ENCODE measurements around the gene RAD51B. TPM values are rescaled to one million over a fixed set of nuclear protein-coding genes. Genes with fewer than 3 reads are reported as not detected.

Gene RAD51B
- total RNA-seq, 4 donors from 2014 or later, result 8.9 to 30.3 (median 10.4) TPM

DNA sequence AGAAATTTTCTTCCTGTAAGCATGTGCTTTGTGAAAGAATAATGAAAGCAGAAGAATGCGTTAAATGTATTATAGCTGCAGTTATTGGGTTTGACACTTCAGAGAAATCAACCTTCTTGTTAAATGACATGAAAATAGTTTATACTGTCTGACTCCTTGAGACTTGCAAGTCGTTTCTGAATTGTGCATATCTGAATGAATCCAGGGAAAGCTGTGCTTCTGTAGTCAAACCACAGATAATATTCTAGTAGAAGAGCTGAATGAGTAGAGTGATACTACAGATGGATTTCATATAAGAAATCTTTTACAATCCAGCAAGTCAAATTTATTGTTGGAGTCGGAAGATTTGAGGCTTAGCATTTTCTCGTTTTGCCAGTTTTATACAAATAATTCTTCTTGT, 343.3 kb downstream of the RAD51B start:
- TF ChIP-seq, protein P1, sequence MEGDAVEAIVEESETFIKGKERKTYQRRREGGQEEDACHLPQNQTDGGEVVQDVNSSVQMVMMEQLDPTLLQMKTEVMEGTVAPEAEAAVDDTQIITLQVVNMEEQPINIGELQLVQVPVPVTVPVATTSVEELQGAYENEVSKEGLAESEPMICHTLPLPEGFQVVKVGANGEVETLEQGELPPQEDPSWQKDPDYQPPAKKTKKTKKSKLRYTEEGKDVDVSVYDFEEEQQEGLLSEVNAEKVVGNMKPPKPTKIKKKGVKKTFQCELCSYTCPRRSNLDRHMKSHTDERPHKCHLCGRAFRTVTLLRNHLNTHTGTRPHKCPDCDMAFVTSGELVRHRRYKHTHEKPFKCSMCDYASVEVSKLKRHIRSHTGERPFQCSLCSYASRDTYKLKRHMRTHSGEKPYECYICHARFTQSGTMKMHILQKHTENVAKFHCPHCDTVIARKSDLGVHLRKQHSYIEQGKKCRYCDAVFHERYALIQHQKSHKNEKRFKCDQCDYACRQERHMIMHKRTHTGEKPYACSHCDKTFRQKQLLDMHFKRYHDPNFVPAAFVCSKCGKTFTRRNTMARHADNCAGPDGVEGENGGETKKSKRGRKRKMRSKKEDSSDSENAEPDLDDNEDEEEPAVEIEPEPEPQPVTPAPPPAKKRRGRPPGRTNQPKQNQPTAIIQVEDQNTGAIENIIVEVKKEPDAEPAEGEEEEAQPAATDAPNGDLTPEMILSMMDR (IDR thresholded peaks at IDR 0.05), result no peak
- no peak for DNase-seq (ENCODE audit: low spot score)
- no peak for ATAC-seq (ENCODE audit: low FRiP score)

DNA sequence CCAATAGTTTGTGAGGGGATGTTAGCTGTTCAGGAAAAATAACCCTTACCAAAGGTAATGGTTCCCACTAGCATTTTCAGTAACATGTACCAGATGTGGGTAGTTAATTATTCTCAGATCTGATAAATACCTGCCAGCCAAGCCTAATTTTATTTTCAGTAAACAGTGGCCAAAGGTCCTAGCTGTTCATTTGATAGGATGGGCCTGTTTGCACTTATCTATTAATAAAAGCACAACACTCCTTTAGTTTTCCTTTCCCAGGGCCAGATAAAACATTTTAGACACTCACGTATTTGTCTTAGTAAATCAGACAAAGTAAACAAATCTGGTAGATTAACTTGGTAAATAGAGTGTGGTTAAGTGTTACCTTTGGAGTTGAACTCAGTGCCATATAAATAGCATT, 345.1 kb downstream of the RAD51B start:
- TF ChIP-seq, protein P1 (IDR thresholded peaks at IDR 0.05), result no peak
- ATAC-seq (ENCODE audit: low FRiP score) (no peak), DNase-seq (ENCODE audit: low spot score) (no peak)

DNA sequence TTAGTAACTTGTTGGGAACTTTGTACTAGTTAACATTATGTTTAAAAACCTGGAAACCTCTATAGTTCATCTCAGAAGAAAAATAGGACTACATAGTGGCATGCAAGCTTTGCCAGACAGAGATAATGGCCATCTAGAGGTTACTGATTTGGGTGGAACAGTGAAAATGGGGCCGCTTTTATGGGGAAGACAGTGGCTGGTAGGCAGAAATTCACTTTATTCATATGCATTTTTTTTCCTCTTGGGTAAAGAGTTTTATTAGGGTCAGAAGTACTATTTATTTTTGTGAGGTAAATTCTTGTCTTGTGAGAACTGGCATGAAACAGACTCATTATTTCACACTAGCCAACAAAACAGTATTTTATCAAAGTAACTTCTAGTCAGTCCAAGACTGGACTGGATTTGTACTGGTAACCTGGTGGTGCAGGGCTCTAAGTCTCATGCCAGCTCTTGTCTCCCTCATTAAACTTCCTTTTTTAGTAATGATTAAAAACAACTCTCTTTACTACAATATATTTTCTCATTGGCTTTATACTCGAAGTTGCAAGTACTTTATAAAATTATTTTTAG, 345.8 kb downstream of the RAD51B start:
- TF ChIP-seq, protein P1 (IDR thresholded peaks at IDR 0.05), result no peak
- no peak for DNase-seq (ENCODE audit: low spot score)
- ATAC-seq (ENCODE audit: low FRiP score), result no peak

DNA sequence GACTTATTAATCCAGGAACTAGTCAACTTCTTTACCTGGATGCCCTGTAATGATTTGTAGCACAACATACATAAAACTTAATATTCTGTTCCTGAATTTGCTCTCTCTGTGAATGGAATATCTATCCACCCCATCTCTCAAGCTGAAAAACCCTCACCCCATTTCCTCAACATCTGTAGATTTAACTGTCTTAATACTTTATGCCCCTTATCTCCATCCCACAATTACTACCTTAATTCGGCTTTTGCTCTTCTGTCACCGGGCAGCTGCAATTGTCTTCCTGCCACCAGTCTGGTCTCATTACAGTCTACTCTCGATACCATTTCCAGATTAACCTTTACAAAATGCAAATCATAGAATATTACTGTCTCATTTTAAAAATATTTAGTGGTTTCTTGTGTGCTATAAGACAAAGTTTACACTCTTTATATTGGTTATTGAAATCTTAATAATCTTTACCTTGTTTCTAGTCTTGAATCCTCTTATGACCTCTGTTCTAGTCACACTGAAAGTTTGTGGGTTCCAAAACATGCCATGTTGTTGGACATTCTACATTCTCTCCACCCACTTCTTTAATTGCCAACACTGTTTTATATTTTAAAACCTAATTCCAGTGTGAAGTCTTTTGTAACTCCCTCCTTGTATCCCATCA, 347.3 kb downstream of the RAD51B start:
- ATAC-seq (ENCODE audit: low FRiP score), result no peak
- no peak for DNase-seq (ENCODE audit: low spot score)
- TF ChIP-seq, protein P1 (IDR thresholded peaks at IDR 0.05), result no peak

DNA sequence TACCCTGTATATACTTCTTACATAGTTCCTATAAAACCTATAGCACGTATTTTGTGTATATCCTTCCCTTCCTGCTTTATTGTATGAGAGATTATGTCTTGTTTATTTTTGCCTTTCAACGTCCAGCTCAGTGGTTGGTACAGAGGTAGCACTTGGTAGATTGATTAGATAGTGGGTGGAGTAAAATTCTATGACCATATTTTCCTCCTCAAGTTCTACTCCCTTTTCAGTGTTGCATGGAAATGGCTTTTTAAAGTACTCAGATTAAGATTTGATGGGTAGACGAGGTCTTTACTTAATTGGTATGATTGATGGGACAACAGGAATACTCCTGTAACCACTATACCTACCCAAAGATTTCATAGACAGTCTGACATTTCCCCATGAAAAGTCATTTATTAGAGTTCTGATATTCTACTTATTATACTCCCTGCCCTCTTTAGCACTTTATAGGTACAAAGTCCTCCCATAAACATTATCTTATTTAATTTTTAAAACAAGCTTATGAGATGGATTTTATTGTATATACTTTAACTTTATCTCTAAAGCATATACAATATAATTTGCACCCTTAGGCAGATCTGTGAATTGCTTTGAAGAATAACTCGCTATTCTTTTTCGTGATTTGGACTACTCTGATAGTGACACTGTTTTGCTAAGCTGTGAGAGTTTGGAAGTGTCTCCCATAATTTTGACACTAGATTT, 348.0 kb downstream of the RAD51B start:
- DNase-seq (ENCODE audit: low spot score), result no peak
- no peak for ATAC-seq (ENCODE audit: low FRiP score)
- TF ChIP-seq, protein P1 (IDR thresholded peaks at IDR 0.05), result no peak

DNA sequence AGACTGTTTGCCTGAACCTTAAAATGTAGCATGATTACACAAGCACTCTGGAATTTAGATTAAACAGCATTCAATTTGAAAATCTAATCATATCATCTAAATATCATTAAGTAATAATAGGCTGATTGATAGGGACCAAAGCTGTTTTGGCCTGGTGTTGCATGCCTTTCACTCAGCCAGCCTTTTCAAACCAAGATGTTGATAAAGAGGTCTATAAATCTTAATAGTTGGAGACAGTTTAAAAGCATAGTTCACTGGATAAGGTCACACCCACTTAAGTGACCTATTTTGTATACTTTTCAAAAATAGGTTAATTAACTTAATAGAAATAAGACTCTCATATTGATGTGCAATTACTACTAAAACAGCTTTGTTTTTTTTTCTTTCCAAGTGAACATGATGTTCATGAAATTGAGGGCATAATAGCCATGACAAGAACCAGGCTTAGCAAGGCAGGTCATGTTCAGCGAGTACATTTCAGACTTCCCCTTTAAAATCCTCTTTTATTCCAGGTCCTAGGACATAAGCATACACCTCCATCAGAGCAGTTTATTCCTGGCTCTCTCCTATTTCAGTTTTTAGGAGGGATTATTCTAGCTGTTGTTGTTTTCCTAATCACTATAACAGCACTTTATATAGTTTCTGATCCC, 349.0 kb downstream of the RAD51B start:
- TF ChIP-seq, protein P1 (IDR thresholded peaks at IDR 0.05), result no peak
- no peak for DNase-seq (ENCODE audit: low spot score)
- ATAC-seq (ENCODE audit: low FRiP score), result peak; percentile 55

All from omental fat pad (tissue), 4 donors.